ENCODE measurements around the gene ALPK1.

- TF ChIP-seq MXI1 (conservative IDR thresholded peaks at IDR 0.05; ENCODE audit: poor library complexity, severe bottlenecking) (no peak), CTCF (IDR thresholded peaks at IDR 0.05; ENCODE audit: poor library complexity, severe bottlenecking) (no peak), EZH2 (IDR thresholded peaks at IDR 0.05; ENCODE audit: borderline replicate concordance, insufficient read depth, low read length, poor library complexity, severe bottlenecking) (no peak), EP300 (conservative IDR thresholded peaks at IDR 0.05; ENCODE audit: poor library complexity, severe bottlenecking) (no peak)
Observed at GRCh38 chr4:112418092-112418491, 120.9 kb downstream of the ALPK1 start.

All from neural cell (in vitro differentiated cells).